ENCODE measurements around the gene TSPO.

DNA sequence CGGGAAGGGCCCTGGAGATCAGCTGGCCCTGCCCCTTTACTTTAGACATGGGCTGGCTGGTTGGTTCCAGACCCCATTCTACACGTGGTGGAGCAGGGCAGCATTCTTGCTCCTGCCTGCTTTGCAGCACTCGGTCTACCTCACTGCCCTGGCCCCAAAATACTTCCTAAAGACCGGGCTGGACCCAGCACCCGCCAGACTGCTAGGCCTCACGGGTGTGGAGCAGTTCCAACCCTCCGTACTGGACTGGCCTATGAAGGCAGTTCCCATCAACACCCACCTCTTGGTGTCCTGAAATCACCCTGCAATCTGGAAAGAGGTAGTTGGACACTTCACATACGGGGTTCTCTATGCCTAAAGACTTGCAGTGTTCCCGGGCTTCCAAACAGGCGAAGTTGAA, 14.6 kb upstream of the TSPO start:
- TF ChIP-seq EZH2 (IDR thresholded peaks at IDR 0.05; ENCODE audit: insufficient read depth, low read length), result no peak
- TF ChIP-seq, protein P1, sequence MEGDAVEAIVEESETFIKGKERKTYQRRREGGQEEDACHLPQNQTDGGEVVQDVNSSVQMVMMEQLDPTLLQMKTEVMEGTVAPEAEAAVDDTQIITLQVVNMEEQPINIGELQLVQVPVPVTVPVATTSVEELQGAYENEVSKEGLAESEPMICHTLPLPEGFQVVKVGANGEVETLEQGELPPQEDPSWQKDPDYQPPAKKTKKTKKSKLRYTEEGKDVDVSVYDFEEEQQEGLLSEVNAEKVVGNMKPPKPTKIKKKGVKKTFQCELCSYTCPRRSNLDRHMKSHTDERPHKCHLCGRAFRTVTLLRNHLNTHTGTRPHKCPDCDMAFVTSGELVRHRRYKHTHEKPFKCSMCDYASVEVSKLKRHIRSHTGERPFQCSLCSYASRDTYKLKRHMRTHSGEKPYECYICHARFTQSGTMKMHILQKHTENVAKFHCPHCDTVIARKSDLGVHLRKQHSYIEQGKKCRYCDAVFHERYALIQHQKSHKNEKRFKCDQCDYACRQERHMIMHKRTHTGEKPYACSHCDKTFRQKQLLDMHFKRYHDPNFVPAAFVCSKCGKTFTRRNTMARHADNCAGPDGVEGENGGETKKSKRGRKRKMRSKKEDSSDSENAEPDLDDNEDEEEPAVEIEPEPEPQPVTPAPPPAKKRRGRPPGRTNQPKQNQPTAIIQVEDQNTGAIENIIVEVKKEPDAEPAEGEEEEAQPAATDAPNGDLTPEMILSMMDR (IDR thresholded peaks at IDR 0.05; ENCODE audit: insufficient read depth, low read depth, low read length), result no peak
